K562 (cell line): ENCODE measurements around the gene EMC9. TPM values are rescaled to one million over a fixed set of nuclear protein-coding genes. Genes with fewer than 3 reads are reported as not detected.

ENCODE experiments used
- ATAC-seq: fragments of 200-7000 bp; cut with Tn5 transposase; 3 replicates; pipeline ENCODE4 v1.9.1; 2020; ENCODE audit warnings: moderate library complexity
- BruUV-seq: library from RNA; stranded (reverse); fragments of 400-500 nt; replicated peaks from 2 replicates; lab custom pipeline; 2021; lab: Mats Ljungman, UMichigan
- CTCF ChIA-PET: fragments of 300-600 bp; formaldehyde crosslinking; extraction: SDS; loops from one replicate; lab custom pipeline; 2021; ENCODE audit warnings: low intra/inter-chr PET ratio; lab: Yijun Ruan, JAX
- POLR2A ChIA-PET: fragments of 300-600, 350-650 bp; sonication (Branson Sonifier 250); formaldehyde crosslinking; extraction: SDS; loops from one replicate; lab custom pipeline; 2021; ENCODE audit warnings: antibody characterized with exemption, inconsistent platforms; lab: Yijun Ruan, JAX
- DNase-seq, 4 experiments: peaks; one replicate each; pipeline versions ENCODE4 v3.0.0 to v3.0.0-alpha.2; 2011 to 2018; ENCODE audit warnings: low spot score in 3 of 4, mixed read lengths in 3 of 4; ENCODE audit errors: extremely low read depth in 1 of 4
- FAIRE-seq: peaks from 2 replicates; lab custom pipeline; 2011; peaks lifted over from hg19 to GRCh38; lab: Jason Lieb, UNC
- H2AFZ ChIP-seq: 2 replicates; pipeline ENCODE4 v1.6.0; 2011; ENCODE audit warnings: low read depth, low read length, control low read depth, inconsistent platforms
- H3K27ac ChIP-seq: fragments of 200-600 bp; 3 replicates; pipeline ENCODE4 v1.8.0; 2011; ENCODE audit warnings: low read depth, mild to moderate bottlenecking, control low read depth, inconsistent platforms, low read length, moderate library complexity, mixed read lengths; ENCODE audit errors: extremely low read depth
- H3K27me3 ChIP-seq, 2 experiments: fragments of 300-600 bp in 1 of 2; 2 replicates in 1 of 2; 3 replicates in 1 of 2; pipeline versions ENCODE4 v1.6.0 to v1.8.0; 2011; ENCODE audit warnings: inconsistent platforms in 2 of 2, low read length in 2 of 2, mild to moderate bottlenecking in 1 of 2, mixed read lengths in 1 of 2, moderate library complexity in 1 of 2; ENCODE audit not compliant: control insufficient read depth in 2 of 2, insufficient read depth in 2 of 2
- H3K36me3 ChIP-seq: fragments of 300-600 bp; 3 replicates; pipeline ENCODE4 v1.8.0; 2011; ENCODE audit warnings: mild to moderate bottlenecking, low read length, inconsistent platforms; ENCODE audit not compliant: control insufficient read depth, insufficient read depth
- H3K4me1 ChIP-seq, 2 experiments: fragments of 200-600 bp in 1 of 2; replicated peaks in 1 of 2; 2 replicates in 1 of 2; 3 replicates in 1 of 2; pipeline versions ENCODE4 v1.5.1 to v1.8.0; 2011; ENCODE audit warnings: inconsistent platforms in 2 of 2, low read length in 2 of 2, mild to moderate bottlenecking in 1 of 2, mixed read lengths in 1 of 2, moderate library complexity in 1 of 2; ENCODE audit not compliant: control insufficient read depth in 2 of 2, insufficient read depth in 2 of 2
- H3K4me2 ChIP-seq: 2 replicates; pipeline ENCODE4 v1.6.1; 2011; ENCODE audit warnings: low read length, control low read depth, inconsistent platforms, mixed read lengths; ENCODE audit not compliant: insufficient read depth
- H3K4me3 ChIP-seq: fragments of 200-600 bp; sonication (generic), shearing (Covaris generic); 2 replicates; pipeline ENCODE4 v1.5.1; 2016; ENCODE audit warnings: control low read depth, inconsistent platforms
- H3K79me2 ChIP-seq: fragments of 200-600 bp; 3 replicates; pipeline ENCODE4 v1.8.0; 2011; ENCODE audit warnings: low read length, inconsistent platforms; ENCODE audit not compliant: control insufficient read depth, insufficient read depth
- H3K9ac ChIP-seq, 2 experiments: 2 replicates each; pipeline versions ENCODE4 v1.6.0 to v1.6.1; 2011; ENCODE audit warnings: low read depth in 2 of 2, low read length in 2 of 2, control low read depth in 1 of 2, inconsistent platforms in 1 of 2, mild to moderate bottlenecking in 1 of 2, mixed read lengths in 1 of 2; ENCODE audit not compliant: insufficient read depth in 1 of 2
- H3K9me1 ChIP-seq: one replicate; pipeline ENCODE4 v1.6.0; 2011; ENCODE audit warnings: inconsistent platforms, mild to moderate bottlenecking, low read length, moderate library complexity; ENCODE audit not compliant: control insufficient read depth, insufficient read depth
- H3K9me3 ChIP-seq: replicated peaks from 2 replicates; pipeline ENCODE4 v1.5.1; 2011; ENCODE audit warnings: low read depth, low read length, inconsistent platforms; ENCODE audit not compliant: control insufficient read depth, insufficient read depth
- H4K20me1 ChIP-seq: replicated peaks from 2 replicates; pipeline ENCODE4 v1.6.1; 2011; ENCODE audit warnings: low read length, inconsistent platforms, mixed read lengths; ENCODE audit not compliant: control insufficient read depth, insufficient read depth
- BRD9 ChIP-seq: fragments of 450-650 bp; IDR thresholded peaks from 2 replicates; pipeline ENCODE4 v1.6.1; 2018; ENCODE audit warnings: low read depth; ENCODE audit not compliant: partially characterized antibody
- CREM ChIP-seq: IDR thresholded peaks from 2 replicates; pipeline ENCODE4 v1.6.1; 2014; ENCODE audit warnings: antibody characterized with exemption, low read depth
- HNRNPK ChIP-seq: fragments of 200-400 bp; formaldehyde crosslinking; IDR thresholded peaks from one replicate; pipeline ENCODE4 v1.6.1; 2018; ENCODE audit warnings: mild to moderate bottlenecking, low read depth, low read length; ENCODE audit not compliant: poor library complexity, severe bottlenecking
- POLR2AphosphoS5 ChIP-seq: IDR thresholded peaks from 2 replicates; pipeline ENCODE4 v1.6.1; 2011; ENCODE audit warnings: mild to moderate bottlenecking, low read depth, low read length, moderate library complexity; ENCODE audit not compliant: control insufficient read depth, insufficient read depth
- SREBF1 ChIP-seq: fragments of 150-350 bp; IDR thresholded peaks from 2 replicates; pipeline ENCODE4 v1.6.1; 2014; ENCODE audit warnings: antibody characterized with exemption, low read depth, low read length, borderline replicate concordance
- WGBS: fragments of 100-300 bp; shearing (Covaris generic); methylation state at CpG from one replicate; pipeline ENCODE4 v1.1.6; 2016; ENCODE audit warnings: low coverage, mixed read lengths; ENCODE audit not compliant: insufficient coverage; ENCODE audit errors: missing lambda C conversion rate; 5-methylcytosine and 5-hydroxymethylcytosine counted together
- in situ Hi-C: fragments of 300-500 bp; cut with MboI; formaldehyde crosslinking; loops from 4 replicates; pipeline ENCODE4 v1.15.0; 2018; ENCODE audit warnings: inconsistent platforms, mixed read lengths
- intact Hi-C: fragments of 100-400 bp; cut with micrococcal nuclease; formaldehyde crosslinking; loops from 2 replicates; pipeline ENCODE4 v1.14.2; 2022
- polyA plus RNA-seq, 8 experiments: library from polyadenylated mRNA; depleted of rRNA in 4 of 8; stranded (reverse) in 5 of 8; unstranded in 3 of 8; fragments of >200 nt; fragmentation: Nextera tagmentation in 2 of 8; fragmentation: Illumina TruSeq in 1 of 8; extraction: Ambion mirVana in 2 of 8; extraction: Trizol in 1 of 8; gene quantifications; 2 replicates each; pipeline versions ENCODE4 v1.2.1 to v1.2.3, GENCODE V29; 2011 to 2014; ENCODE audit warnings: inconsistent platforms in 1 of 8, missing spikeins in 1 of 8
- total RNA-seq, 7 experiments: library from RNA; depleted of rRNA in 6 of 7; stranded (reverse); fragments of >200 nt in 6 of 7; fragmentation: Illumina TruSeq in 2 of 7; extraction: Trizol in 2 of 7; gene quantifications; 2 replicates each; pipeline versions ENCODE4 v1.2.1 to v1.2.3, GENCODE V29; 2011 to 2021; ENCODE audit warnings: low replicate concordance in 1 of 7

Gene EMC9
- total and polyA plus RNA-seq, 9 of the 15 experiments (the other 6 are each of a cell fraction or from before 2014, with no cell fraction given), result 3.1 to 13.2 (median 7.8) TPM

- no peak overlapping the region for H3K27ac ChIP-seq
- H3K4me1 ChIP-seq, result no peaks in the 10 kb centered on the region; a peak in 3 of 5 replicates
- H2AFZ ChIP-seq, result no peak overlapping the region
- ChIA-PET CTCF (no interaction called here), POLR2A (interaction anchor here (0.5 to 1.3 kb wide), 3 partner anchors 11 to 43 kb away, joined by 3 to 7 read pairs (median 3); partner anchors contain the start of genes IRF9, MDP1 and PSME1)
- no peak for DNase-seq
- no peak for TF ChIP-seq HNRNPK
- no peak for TF ChIP-seq SREBF1
- TF ChIP-seq POLR2AphosphoS5, result no peak
- no peak for TF ChIP-seq BRD9
- TF ChIP-seq CREM, result no peak
- no peak overlapping the region for H3K4me2 ChIP-seq
- FAIRE-seq, result no peak
- 90% methylated on average over 19 of the region's 30 CpGs for WGBS
- H4K20me1 ChIP-seq, result no peaks in the 10 kb centered on the region
- in situ Hi-C loops (no loop called here), intact Hi-C loops (no loop called here)
- no peaks in the 10 kb centered on the region for H3K9me1 ChIP-seq
- H3K79me2 ChIP-seq, result no peaks in the 10 kb centered on the region
- no peaks in the 10 kb centered on the region for H3K27me3 ChIP-seq
- no peak overlapping the region for H3K4me3 ChIP-seq
- no peak for ATAC-seq
- no peaks in the 10 kb centered on the region; the same call in 2 of the 3 replicates for H3K36me3 ChIP-seq
- H3K9me3 ChIP-seq, result no peaks in the 10 kb centered on the region
- H3K9ac ChIP-seq, result no peak overlapping the region
- no TSS peak for BruUV-seq
Observed at GRCh38 chr14:24172261-24172860, 31.0 kb upstream of the EMC9 start.
